NCI-H526 (cell line): ENCODE data around the gene GRAMD1A.
"Not testable (repeated sequence)": the region's sequence is repeated elsewhere in the genome, so short reads cannot be mapped to it uniquely, and the experiment has no call there.

Experiments used
- DNase-seq, 2 experiments: peaks; one replicate each; lab custom pipeline; 2025; lab: John Stamatoyannopoulos, UW

GRAMD1A gene

GRCh38 chr19:34979819-34980640, 20.1 kb upstream of the GRAMD1A start:
- DNase-seq, result peak in 1 of 2 experiments; percentile 27

- no peak for DNase-seq
Observed at GRCh38 chr19:34982275-34982674, 17.8 kb upstream of the GRAMD1A start.

- no peak for DNase-seq
Observed at GRCh38 chr19:34983786-34984185, 16.3 kb upstream of the GRAMD1A start.

GRCh38 chr19:34984287-34984686, 15.8 kb upstream of the GRAMD1A start:
- no peak for DNase-seq

- DNase-seq, result no peak
Observed at GRCh38 chr19:34985249-34986022, 14.7 kb upstream of the GRAMD1A start.

GRCh38 chr19:34988119-34988518, 12.0 kb upstream of the GRAMD1A start:
- DNase-seq, result no peak

- DNase-seq, result no peak
Observed at GRCh38 chr19:34989298-34989697, 10.8 kb upstream of the GRAMD1A start.

- no peak for DNase-seq
Observed at GRCh38 chr19:34990578-34991192, 9.4 kb upstream of the GRAMD1A start.

- no peak for DNase-seq
Observed at GRCh38 chr19:34991542-34992333, 8.4 kb upstream of the GRAMD1A start.

- DNase-seq, result not testable (repeated sequence)
Observed at GRCh38 chr19:34992582-34992981, 7.5 kb upstream of the GRAMD1A start.

GRCh38 chr19:34994286-34994642, 5.9 kb upstream of the GRAMD1A start:
- DNase-seq, result no peak

- no peak for DNase-seq
Observed at GRCh38 chr19:34994643-34995541, 5.2 kb upstream of the GRAMD1A start.

GRCh38 chr19:34995551-34995950, 4.6 kb upstream of the GRAMD1A start:
- DNase-seq, result no peak

GRCh38 chr19:34997071-34997617, 3.0 kb upstream of the GRAMD1A start:
- no peak for DNase-seq

- DNase-seq, result not testable (repeated sequence)
Observed at GRCh38 chr19:34998224-34998623, 1.9 kb upstream of the GRAMD1A start.

- peak in 1 of 2 experiments; percentile 17 for DNase-seq
Observed at GRCh38 chr19:34998777-34999497, 1.2 kb upstream of the GRAMD1A start.

- no peak for DNase-seq
Observed at GRCh38 chr19:35000338-35000646, 169 bp downstream of the GRAMD1A start.

GRCh38 chr19:35000647-35001501, 751 bp downstream of the GRAMD1A start:
- peak; percentile 60 to 78 for DNase-seq

GRCh38 chr19:35002037-35002535, 2.0 kb downstream of the GRAMD1A start:
- no peak for DNase-seq
